Progenitor cell of endocrine pancreas (in vitro differentiated cells): ENCODE results near the gene GALNTL6. TPM values are rescaled to one million over a fixed set of nuclear protein-coding genes. Genes with fewer than 3 reads are reported as not detected.
"Not testable (repeated sequence)": the region's sequence is repeated elsewhere in the genome, so short reads cannot be mapped to it uniquely, and the experiment has no call there.

ENCODE experiments used
- DNase-seq: peaks from one replicate; pipeline ENCODE4 v3.0.0; 2021; ENCODE audit warnings: low spot score; ENCODE audit not compliant: unreplicated experiment
- H3K27ac Mint-ChIP-seq: 2 replicates; pipeline ENCODE4 v1.8.0; 2021; ENCODE audit warnings: mild to moderate bottlenecking, moderate library complexity, mixed read lengths
- H3K27me3 Mint-ChIP-seq: 2 replicates; pipeline ENCODE4 v1.8.0; 2021; ENCODE audit warnings: mixed read lengths
- H3K36me3 Mint-ChIP-seq: 2 replicates; pipeline ENCODE4 v1.8.0; 2022; ENCODE audit warnings: mixed read lengths; ENCODE audit not compliant: insufficient read depth
- H3K4me1 Mint-ChIP-seq: 2 replicates; pipeline ENCODE4 v1.8.0; 2021; ENCODE audit warnings: low read depth, mixed read lengths
- H3K4me3 Mint-ChIP-seq: 2 replicates; pipeline ENCODE4 v1.8.0; 2021; ENCODE audit warnings: low read depth, mild to moderate bottlenecking, moderate library complexity, mixed read lengths
- H3K9me3 Mint-ChIP-seq: 2 replicates; pipeline ENCODE4 v1.8.0; 2021; ENCODE audit warnings: low read depth, mixed read lengths
- total RNA-seq: library from RNA; stranded (reverse); gene quantifications from 2 replicates; pipeline ENCODE4 v1.2.1, GENCODE V29; 2021
- TF ChIP-seq, protein P1 (sequence below): fragments of 200-600 bp; sonication (generic); IDR thresholded peaks from one replicate; pipeline ENCODE4 v1.5.0; 2021; ENCODE audit warnings: antibody characterized with exemption, mild to moderate bottlenecking; ENCODE audit not compliant: unreplicated experiment

The GALNTL6 gene
- total RNA-seq, 1 donor from 2014 or later, result 0.14 TPM

DNA sequence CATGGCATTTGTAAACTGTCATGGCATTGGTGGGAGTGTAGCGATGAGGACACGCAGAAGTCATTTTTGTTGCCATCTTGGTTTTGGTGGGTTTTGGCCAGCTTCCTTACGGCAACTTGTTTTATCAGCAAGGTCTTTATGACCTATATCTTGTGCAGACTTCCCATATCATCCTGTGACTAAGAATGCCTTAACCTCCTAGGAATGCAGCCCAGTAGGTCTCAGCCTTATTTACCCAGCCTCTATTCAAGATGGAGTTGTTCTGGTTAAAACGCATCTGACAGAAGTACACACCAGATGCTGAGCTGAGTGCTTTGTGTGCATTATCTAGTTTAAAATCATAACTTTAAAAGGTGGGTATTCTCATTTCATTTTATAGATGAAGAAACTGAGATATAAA, 1086.7 kb downstream of the GALNTL6 start:
- Mint-ChIP-seq H3K36me3 (peaks cover 10% of the 10 kb centered on the region), H3K9me3 (peaks cover 34% of the 10 kb centered on the region), H3K4me1 (peaks cover 22% of the 10 kb centered on the region), H3K27ac (no peak overlapping the region), H3K27me3 (no peaks in the 10 kb centered on the region), H3K4me3 (no peak overlapping the region)
- no peak for DNase-seq
- TF ChIP-seq, protein P1, sequence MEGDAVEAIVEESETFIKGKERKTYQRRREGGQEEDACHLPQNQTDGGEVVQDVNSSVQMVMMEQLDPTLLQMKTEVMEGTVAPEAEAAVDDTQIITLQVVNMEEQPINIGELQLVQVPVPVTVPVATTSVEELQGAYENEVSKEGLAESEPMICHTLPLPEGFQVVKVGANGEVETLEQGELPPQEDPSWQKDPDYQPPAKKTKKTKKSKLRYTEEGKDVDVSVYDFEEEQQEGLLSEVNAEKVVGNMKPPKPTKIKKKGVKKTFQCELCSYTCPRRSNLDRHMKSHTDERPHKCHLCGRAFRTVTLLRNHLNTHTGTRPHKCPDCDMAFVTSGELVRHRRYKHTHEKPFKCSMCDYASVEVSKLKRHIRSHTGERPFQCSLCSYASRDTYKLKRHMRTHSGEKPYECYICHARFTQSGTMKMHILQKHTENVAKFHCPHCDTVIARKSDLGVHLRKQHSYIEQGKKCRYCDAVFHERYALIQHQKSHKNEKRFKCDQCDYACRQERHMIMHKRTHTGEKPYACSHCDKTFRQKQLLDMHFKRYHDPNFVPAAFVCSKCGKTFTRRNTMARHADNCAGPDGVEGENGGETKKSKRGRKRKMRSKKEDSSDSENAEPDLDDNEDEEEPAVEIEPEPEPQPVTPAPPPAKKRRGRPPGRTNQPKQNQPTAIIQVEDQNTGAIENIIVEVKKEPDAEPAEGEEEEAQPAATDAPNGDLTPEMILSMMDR, result no peak

- H3K4me1 Mint-ChIP-seq, result peaks cover 22% of the 10 kb centered on the region
- H3K27ac Mint-ChIP-seq, result peak overlapping the region; percentile 81
- peaks cover 28% of the 10 kb centered on the region for H3K9me3 Mint-ChIP-seq
- TF ChIP-seq, protein P1, result no peak
- peaks cover 8% of the 10 kb centered on the region for H3K36me3 Mint-ChIP-seq
- H3K27me3 Mint-ChIP-seq, result no peaks in the 10 kb centered on the region
- no peak overlapping the region for H3K4me3 Mint-ChIP-seq
- DNase-seq, result no peak
Observed at GRCh38 chr4:172900900-172901299, 1087.7 kb downstream of the GALNTL6 start.

DNA sequence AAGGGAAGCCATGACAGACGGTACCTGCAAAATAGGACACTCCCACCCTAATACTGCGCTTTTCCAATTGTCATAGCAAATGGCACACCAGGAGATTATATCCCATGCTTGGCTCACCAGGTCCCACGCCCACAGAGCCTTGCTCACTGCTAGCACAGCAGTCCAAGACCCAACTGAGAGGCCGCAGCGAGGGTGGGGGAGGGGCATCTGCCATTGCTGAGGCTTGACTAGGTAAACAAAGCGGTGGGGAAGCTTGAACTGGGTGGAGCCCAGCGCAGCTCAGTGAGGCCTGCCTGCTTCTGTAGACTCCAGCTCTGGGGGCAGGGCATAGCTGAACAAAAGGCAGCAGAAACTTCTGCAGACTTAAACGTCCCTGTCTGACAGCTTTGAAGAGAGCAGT, 1099.3 kb downstream of the GALNTL6 start:
- not testable (repeated sequence) for H3K27ac Mint-ChIP-seq, H3K4me1 Mint-ChIP-seq, H3K4me3 Mint-ChIP-seq

GRCh38 chr4:172917403-172917802, 1104.2 kb downstream of the GALNTL6 start:
- H3K27ac Mint-ChIP-seq, H3K36me3 Mint-ChIP-seq, H3K4me3 Mint-ChIP-seq, DNase-seq, H3K4me1 Mint-ChIP-seq, H3K27me3 Mint-ChIP-seq: not testable (repeated sequence)
- H3K9me3 Mint-ChIP-seq, result peaks cover 33% of the 10 kb centered on the region

More for the DNA sequence above, 1099.3 kb downstream of the GALNTL6 start:
- H3K9me3 Mint-ChIP-seq, result peaks cover 28% of the 10 kb centered on the region
- H3K27me3 Mint-ChIP-seq, H3K36me3 Mint-ChIP-seq, DNase-seq: not testable (repeated sequence)

- Mint-ChIP-seq H3K27ac (no peak overlapping the region), H3K4me1 (no peaks in the 10 kb centered on the region), H3K36me3 (peaks cover 12% of the 10 kb centered on the region), H3K4me3 (no peak overlapping the region), H3K9me3 (peaks cover 39% of the 10 kb centered on the region), H3K27me3 (no peaks in the 10 kb centered on the region)
- no peak for DNase-seq
- TF ChIP-seq, protein P1, result no peak
Observed at GRCh38 chr4:172919269-172919668, 1106.1 kb downstream of the GALNTL6 start.

- peak overlapping the region; percentile 45 for H3K27ac Mint-ChIP-seq
Observed at GRCh38 chr4:172927096-172927814, 1114.1 kb downstream of the GALNTL6 start.

More at GRCh38 chr4:172927096-172927814, 1114.1 kb downstream of the GALNTL6 start:
- TF ChIP-seq, protein P1, result no peak
- Mint-ChIP-seq H3K9me3 (peaks cover 49% of the 10 kb centered on the region), H3K4me1 (peaks cover 3% of the 10 kb centered on the region), H3K36me3 (peaks cover 32% of the 10 kb centered on the region), H3K4me3 (no peak overlapping the region), H3K27me3 (no peaks in the 10 kb centered on the region)
- DNase-seq, result no peak
